Gastrocnemius medialis (tissue), 4 donors: Measurements from ENCODE around the gene FRMD4B. TPM values are rescaled to one million over a fixed set of nuclear protein-coding genes. Genes with fewer than 3 reads are reported as not detected.

Experiments
- ATAC-seq, 2 donors: fragments of 150-250 bp; one replicate each; pipeline ENCODE4 v1.9.1; 2016
- DNase-seq, 2 donors: peaks; one replicate each; pipeline ENCODE4 v3.0.0-alpha.2; 2019
- H3K27ac ChIP-seq, 4 donors: fragments of 200-600 bp; sonication (generic); 1 replicate in 1 of 4; 2 replicates in 3 of 4; pipeline ENCODE4 v1.5.1; 2016 to 2018; ENCODE audit warnings: mild to moderate bottlenecking in 2 of 4, moderate library complexity in 1 of 4
- H3K27me3 ChIP-seq, 3 donors: fragments of 200-600 bp; sonication (generic) in 2 of 3; 1 replicate in 1 of 3; 2 replicates in 2 of 3; pipeline versions ENCODE4 v1.5.1 to v1.6.0; 2016 to 2019; ENCODE audit warnings: mild to moderate bottlenecking in 1 of 3, moderate library complexity in 1 of 3
- H3K36me3 ChIP-seq, 2 donors: fragments of 200-600 bp; sonication (generic) in 1 of 2; one replicate each; pipeline ENCODE4 v1.5.1; 2017 to 2018
- H3K4me1 ChIP-seq, 2 donors: fragments of 200-600 bp; sonication (generic) in 1 of 2; one replicate each; pipeline ENCODE4 v1.5.1; 2016 to 2017; ENCODE audit warnings: mild to moderate bottlenecking in 2 of 2
- H3K4me3 ChIP-seq, 4 donors: fragments of 200-600 bp; sonication (generic) in 3 of 4; 1 replicate in 1 of 4; 2 replicates in 3 of 4; pipeline ENCODE4 v1.5.1; 2016 to 2019; ENCODE audit warnings: mild to moderate bottlenecking in 2 of 4
- H3K9me3 ChIP-seq, 3 donors: fragments of 200-600 bp; sonication (generic) in 2 of 3; 1 replicate in 1 of 3; 2 replicates in 2 of 3; pipeline ENCODE4 v1.5.1; 2016 to 2019
- POLR2A ChIP-seq, 2 donors: fragments of 450-650 bp; IDR thresholded peaks; one replicate each; pipeline ENCODE4 v1.6.1; 2017; ENCODE audit warnings: antibody characterized with exemption in 2 of 2, mild to moderate bottlenecking in 2 of 2, moderate library complexity in 2 of 2
- in situ Hi-C, 4 donors: fragments of 200-750 bp; cut with MboI; loops; one replicate each; pipeline versions ENCODE4 v1.15.0 to v1.8.0; 2017; ENCODE audit warnings: low sequenced_read_pairs in 4 of 4
- intact Hi-C: fragments of 100-400 bp; cut with DNase I; formaldehyde crosslinking; loops from one replicate; pipeline ENCODE4 v1.15.1; 2023; ENCODE audit warnings: low total_unique reads
- total RNA-seq, 4 donors: library from RNA; depleted of rRNA; stranded (reverse); fragments of >200 nt; gene quantifications; one replicate each; pipeline versions ENCODE4 v1.1.0 to v1.2.3, GENCODE V29; 2016
- TF ChIP-seq, protein P1 (sequence below), 5 experiments: fragments of 450-650 bp in 3 of 5; fragments of 200-600 bp in 2 of 5; sonication (generic) in 2 of 5; IDR thresholded peaks in 4 of 5; conservative IDR thresholded peaks in 1 of 5; 1 replicate in 4 of 5; 2 replicates in 1 of 5; pipeline ENCODE4 v1.5.1; 2016 to 2019; ENCODE audit warnings: antibody characterized with exemption in 5 of 5, mild to moderate bottlenecking in 3 of 5, moderate library complexity in 3 of 5

FRMD4B gene
- total RNA-seq, 4 donors from 2014 or later = 0.29 to 3.6 (median 1.7) TPM

DNA sequence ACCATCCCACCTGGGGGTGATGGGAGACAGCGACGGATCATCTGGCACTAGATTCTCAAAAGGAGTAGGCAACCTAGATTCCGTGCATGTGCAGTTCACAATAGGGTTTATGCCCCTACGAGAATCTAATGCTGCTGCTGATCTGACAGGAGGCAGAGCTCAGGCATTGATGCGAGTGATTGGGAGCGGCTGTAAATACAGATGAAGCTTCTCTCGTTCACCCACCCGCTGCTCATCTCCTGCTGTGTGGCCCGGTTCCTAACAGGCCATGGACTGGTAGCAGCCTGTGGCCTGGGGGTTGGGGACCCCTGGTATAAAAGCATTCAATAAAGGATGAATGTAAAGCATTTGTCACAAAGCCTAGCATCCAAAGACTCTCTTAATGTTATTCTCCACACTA, 126.8 kb downstream of the FRMD4B start:
- H3K9me3 ChIP-seq = no peaks in the 10 kb centered on the region
- intact Hi-C loops (no loop called here), in situ Hi-C loops (no loop called here)
- no peaks in the 10 kb centered on the region for H3K27me3 ChIP-seq
- H3K36me3 ChIP-seq = no peaks in the 10 kb centered on the region
- no peak overlapping the region for H3K27ac ChIP-seq
- no peaks in the 10 kb centered on the region for H3K4me1 ChIP-seq
- TF ChIP-seq, protein P1, sequence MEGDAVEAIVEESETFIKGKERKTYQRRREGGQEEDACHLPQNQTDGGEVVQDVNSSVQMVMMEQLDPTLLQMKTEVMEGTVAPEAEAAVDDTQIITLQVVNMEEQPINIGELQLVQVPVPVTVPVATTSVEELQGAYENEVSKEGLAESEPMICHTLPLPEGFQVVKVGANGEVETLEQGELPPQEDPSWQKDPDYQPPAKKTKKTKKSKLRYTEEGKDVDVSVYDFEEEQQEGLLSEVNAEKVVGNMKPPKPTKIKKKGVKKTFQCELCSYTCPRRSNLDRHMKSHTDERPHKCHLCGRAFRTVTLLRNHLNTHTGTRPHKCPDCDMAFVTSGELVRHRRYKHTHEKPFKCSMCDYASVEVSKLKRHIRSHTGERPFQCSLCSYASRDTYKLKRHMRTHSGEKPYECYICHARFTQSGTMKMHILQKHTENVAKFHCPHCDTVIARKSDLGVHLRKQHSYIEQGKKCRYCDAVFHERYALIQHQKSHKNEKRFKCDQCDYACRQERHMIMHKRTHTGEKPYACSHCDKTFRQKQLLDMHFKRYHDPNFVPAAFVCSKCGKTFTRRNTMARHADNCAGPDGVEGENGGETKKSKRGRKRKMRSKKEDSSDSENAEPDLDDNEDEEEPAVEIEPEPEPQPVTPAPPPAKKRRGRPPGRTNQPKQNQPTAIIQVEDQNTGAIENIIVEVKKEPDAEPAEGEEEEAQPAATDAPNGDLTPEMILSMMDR (IDR thresholded peaks at IDR 0.05 in 4 of 5, conservative IDR thresholded peaks at IDR 0.05 in 1 of 5) = no peak
- TF ChIP-seq POLR2A (IDR thresholded peaks at IDR 0.05) = no peak
- no peak overlapping the region for H3K4me3 ChIP-seq
- ATAC-seq (no peak), DNase-seq (no peak)

DNA sequence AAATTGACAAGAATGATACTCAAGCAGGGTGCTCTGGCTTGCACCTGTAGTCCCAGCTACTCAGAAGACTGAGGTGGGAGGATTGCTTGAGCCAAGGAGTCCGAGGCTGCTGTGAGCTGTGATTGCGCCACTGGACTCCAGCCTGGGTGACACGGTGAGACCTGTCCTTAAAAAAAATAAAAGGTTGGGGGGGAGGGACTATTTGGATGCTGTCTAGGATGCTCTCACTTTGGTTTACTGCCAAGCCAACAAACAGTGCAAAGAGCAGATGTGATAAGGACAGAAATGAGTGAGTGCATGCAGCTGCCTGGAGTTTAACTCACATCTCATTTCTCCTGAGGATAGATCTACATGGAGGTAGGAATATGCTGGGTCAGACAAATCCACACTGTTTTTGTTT, 130.0 kb downstream of the FRMD4B start:
- DNase-seq (no peak), ATAC-seq (no peak)
- Histone ChIP-seq H3K4me1 (no peaks in the 10 kb centered on the region), H3K27ac (no peak overlapping the region), H3K27me3 (no peaks in the 10 kb centered on the region), H3K4me3 (no peak overlapping the region), H3K36me3 (no peaks in the 10 kb centered on the region), H3K9me3 (no peaks in the 10 kb centered on the region)
- in situ Hi-C loops (no loop called here), intact Hi-C loops (no loop called here)
- no peak for TF ChIP-seq POLR2A (IDR thresholded peaks at IDR 0.05)
- TF ChIP-seq, protein P1 (IDR thresholded peaks at IDR 0.05 in 4 of 5, conservative IDR thresholded peaks at IDR 0.05 in 1 of 5) = no peak

DNA sequence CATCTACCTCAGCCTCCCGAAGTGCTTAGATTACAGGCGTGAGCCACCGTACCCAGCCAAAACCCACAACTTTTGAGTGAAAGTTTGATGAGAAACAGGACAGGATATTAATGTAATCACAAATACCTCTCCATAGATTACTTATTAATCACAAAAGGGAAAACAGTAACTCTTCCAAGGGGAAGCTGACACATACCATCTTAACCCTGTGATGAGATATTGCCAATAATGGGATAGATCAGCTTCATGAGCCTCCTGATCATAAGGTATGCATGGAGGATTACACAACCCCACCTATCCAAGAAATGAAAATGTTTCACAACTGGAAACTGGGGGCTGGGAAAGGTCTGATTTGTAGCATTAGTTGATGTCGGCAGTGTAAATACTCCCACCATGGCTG, 131.5 kb downstream of the FRMD4B start:
- Histone ChIP-seq H3K27ac (no peak overlapping the region), H3K4me3 (no peak overlapping the region), H3K36me3 (no peaks in the 10 kb centered on the region), H3K4me1 (no peaks in the 10 kb centered on the region), H3K27me3 (no peaks in the 10 kb centered on the region), H3K9me3 (no peaks in the 10 kb centered on the region)
- TF ChIP-seq POLR2A (IDR thresholded peaks at IDR 0.05) = no peak
- TF ChIP-seq, protein P1 (IDR thresholded peaks at IDR 0.05 in 4 of 5, conservative IDR thresholded peaks at IDR 0.05 in 1 of 5) = no peak
- intact Hi-C loops = no loop called here
- in situ Hi-C loops = no loop called here
- ATAC-seq = no peak
- DNase-seq = no peak

DNA sequence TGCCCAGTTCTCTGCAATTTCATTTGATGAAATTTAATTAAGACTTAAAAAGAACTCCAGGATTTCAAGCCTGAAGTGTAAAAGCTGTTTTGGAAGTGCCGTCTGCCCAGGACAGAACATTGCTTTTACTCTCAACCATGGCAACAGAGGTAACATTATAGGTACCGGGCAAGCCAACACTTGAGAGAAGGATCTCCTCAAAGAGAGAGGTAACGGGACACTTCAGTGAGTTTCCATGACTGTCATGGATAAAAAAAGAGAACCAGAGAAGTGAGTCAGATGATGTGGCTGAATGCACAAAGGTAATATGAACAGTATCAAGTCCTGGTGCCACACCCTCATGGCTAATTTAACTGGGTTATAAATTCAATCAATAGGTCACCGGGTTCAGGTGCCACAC, 133.3 kb downstream of the FRMD4B start:
- H3K27ac ChIP-seq = no peak overlapping the region
- in situ Hi-C loops = no loop called here
- no peaks in the 10 kb centered on the region for H3K4me1 ChIP-seq
- intact Hi-C loops = no loop called here
- ATAC-seq = peak in 1 of 2 donors; percentile 73
- H3K9me3 ChIP-seq = no peaks in the 10 kb centered on the region
- no peak for DNase-seq
- H3K36me3 ChIP-seq = no peaks in the 10 kb centered on the region
- TF ChIP-seq, protein P1 (IDR thresholded peaks at IDR 0.05 in 4 of 5, conservative IDR thresholded peaks at IDR 0.05 in 1 of 5) = no peak
- H3K27me3 ChIP-seq = no peaks in the 10 kb centered on the region
- H3K4me3 ChIP-seq = no peak overlapping the region

DNA sequence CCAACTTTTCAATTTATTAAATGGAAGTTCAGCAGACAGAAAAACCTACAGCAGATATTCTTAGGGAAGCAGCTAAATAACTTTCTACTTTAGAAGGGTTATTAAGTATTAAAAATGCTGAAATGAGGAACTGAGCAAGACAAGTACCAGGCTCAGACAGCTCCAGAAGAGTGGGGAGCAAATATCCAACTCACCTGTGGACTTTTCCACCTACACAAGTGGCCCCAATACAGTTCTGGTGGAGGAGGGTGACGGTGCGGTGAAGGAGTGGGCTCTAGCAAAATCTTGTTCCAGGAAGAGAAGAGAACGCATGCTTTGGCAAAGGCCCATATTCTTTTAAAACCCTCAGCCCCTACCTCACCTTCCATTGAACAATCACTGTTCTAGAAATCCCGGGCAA, 133.7 kb downstream of the FRMD4B start:
- no peaks in the 10 kb centered on the region for H3K27me3 ChIP-seq
- H3K36me3 ChIP-seq = no peaks in the 10 kb centered on the region
- intact Hi-C loops = no loop called here
- no peaks in the 10 kb centered on the region for H3K9me3 ChIP-seq
- no peak for DNase-seq
- TF ChIP-seq, protein P1 (IDR thresholded peaks at IDR 0.05 in 4 of 5, conservative IDR thresholded peaks at IDR 0.05 in 1 of 5) = no peak
- TF ChIP-seq POLR2A (IDR thresholded peaks at IDR 0.05) = no peak
- in situ Hi-C loops = no loop called here
- H3K27ac ChIP-seq = no peak overlapping the region
- ATAC-seq = no peak
- H3K4me3 ChIP-seq = no peak overlapping the region
- H3K4me1 ChIP-seq = no peaks in the 10 kb centered on the region
